B cell (primary cell): Measurements from ENCODE around the gene CDC42.

Source experiments
- CTCF ChIP-seq: fragments of 200-600 bp; IDR thresholded peaks from one replicate; pipeline ENCODE4 v1.8.0; 2022; ENCODE audit warnings: antibody characterized with exemption, mild to moderate bottlenecking
- EZH2 ChIP-seq: IDR thresholded peaks from 2 replicates; pipeline ENCODE4 v1.6.1; 2012; ENCODE audit warnings: borderline replicate concordance, low read depth, mild to moderate bottlenecking, moderate library complexity, low read length; ENCODE audit not compliant: insufficient read depth, poor library complexity, severe bottlenecking

- TF ChIP-seq CTCF (no peak), EZH2 (no peak)
These were observed 67.3 kb downstream of the CDC42 start for GRCh38 chr1:22119626-22120468.
